Measurements from ENCODE around the gene SCARB1. TPM values are rescaled to one million over a fixed set of nuclear protein-coding genes. Genes with fewer than 3 reads are reported as not detected.

SCARB1 gene
- total and polyA plus RNA-seq, 2 of the 13 experiments (the other 11 are each of a cell fraction or from before 2014, with no cell fraction given): 63.4 to 160 TPM

GRCh38 chr12:124881123-124881522 lies 17.5 kb upstream of the SCARB1 start (continued):
- TF ChIP-seq MAF1 (CRISPR knock-in tag; IDR thresholded peaks at IDR 0.05; ENCODE audit: borderline replicate concordance): no peak
- no peak for TF ChIP-seq ZNF337 (CRISPR knock-in tag; IDR thresholded peaks at IDR 0.05; ENCODE audit: borderline replicate concordance, low read depth)
- TF ChIP-seq FOXM1 (CRISPR knock-in tag; IDR thresholded peaks at IDR 0.05): no peak
- TF ChIP-seq, protein P1, sequence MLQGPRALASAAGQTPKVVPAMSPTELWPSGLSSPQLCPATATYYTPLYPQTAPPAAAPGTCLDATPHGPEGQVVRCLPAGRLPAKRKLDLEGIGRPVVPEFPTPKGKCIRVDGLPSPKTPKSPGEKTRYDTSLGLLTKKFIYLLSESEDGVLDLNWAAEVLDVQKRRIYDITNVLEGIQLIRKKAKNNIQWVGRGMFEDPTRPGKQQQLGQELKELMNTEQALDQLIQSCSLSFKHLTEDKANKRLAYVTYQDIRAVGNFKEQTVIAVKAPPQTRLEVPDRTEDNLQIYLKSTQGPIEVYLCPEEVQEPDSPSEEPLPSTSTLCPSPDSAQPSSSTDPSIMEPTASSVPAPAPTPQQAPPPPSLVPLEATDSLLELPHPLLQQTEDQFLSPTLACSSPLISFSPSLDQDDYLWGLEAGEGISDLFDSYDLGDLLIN (CRISPR knock-in tag; IDR thresholded peaks at IDR 0.05; ENCODE audit: borderline replicate concordance): no peak
- TF ChIP-seq MEIS1 (CRISPR knock-in tag; IDR thresholded peaks at IDR 0.05; ENCODE audit: borderline replicate concordance): peak; percentile 32; the same call in 1 of the 2 replicates
- TF ChIP-seq ZNF549 (CRISPR knock-in tag; IDR thresholded peaks at IDR 0.05): no peak
- peak; percentile 69; the same call in 1 of the 2 replicates for TF ChIP-seq SP5 (CRISPR knock-in tag; IDR thresholded peaks at IDR 0.05; ENCODE audit: borderline replicate concordance, low read depth)
- TF ChIP-seq MEF2D (CRISPR knock-in tag; IDR thresholded peaks at IDR 0.05): peak; percentile 72
- TF ChIP-seq KLF9 (CRISPR knock-in tag; IDR thresholded peaks at IDR 0.05; ENCODE audit: low read depth): no peak
- TF ChIP-seq ZMYM3 (CRISPR knock-in tag; IDR thresholded peaks at IDR 0.05): peak; percentile 86
- no peak for TF ChIP-seq ZNF232 (CRISPR knock-in tag; IDR thresholded peaks at IDR 0.05; ENCODE audit: borderline replicate concordance)
- TF ChIP-seq EEA1 (CRISPR knock-in tag; IDR thresholded peaks at IDR 0.05; ENCODE audit: borderline replicate concordance): no peak
- no peak for TF ChIP-seq SALL2 (CRISPR knock-in tag; IDR thresholded peaks at IDR 0.05)
- TF ChIP-seq ARHGAP35 (CRISPR knock-in tag; IDR thresholded peaks at IDR 0.05; ENCODE audit: borderline replicate concordance): no peak
- peak; percentile 67; the same call in 1 of the 2 replicates for TF ChIP-seq ZSCAN21 (CRISPR knock-in tag; IDR thresholded peaks at IDR 0.05; ENCODE audit: borderline replicate concordance)
- TF ChIP-seq CENPT (CRISPR knock-in tag; IDR thresholded peaks at IDR 0.05; ENCODE audit: low read depth): no peak
- TF ChIP-seq, protein P2, sequence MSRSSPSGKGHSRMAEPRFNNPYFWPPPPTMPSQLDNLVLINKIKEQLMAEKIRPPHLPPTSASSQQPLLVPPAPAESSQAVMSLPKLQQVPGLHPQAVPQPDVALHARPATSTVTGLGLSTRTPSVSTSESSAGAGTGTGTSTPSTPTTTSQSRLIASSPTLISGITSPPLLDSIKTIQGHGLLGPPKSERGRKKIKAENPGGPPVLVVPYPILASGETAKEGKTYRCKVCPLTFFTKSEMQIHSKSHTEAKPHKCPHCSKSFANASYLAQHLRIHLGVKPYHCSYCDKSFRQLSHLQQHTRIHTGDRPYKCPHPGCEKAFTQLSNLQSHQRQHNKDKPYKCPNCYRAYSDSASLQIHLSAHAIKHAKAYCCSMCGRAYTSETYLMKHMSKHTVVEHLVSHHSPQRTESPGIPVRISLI (CRISPR knock-in tag; IDR thresholded peaks at IDR 0.05; ENCODE audit: borderline replicate concordance): peak; percentile 64; the same call in 1 of the 2 replicates
- TF ChIP-seq ZNF468 (CRISPR knock-in tag; IDR thresholded peaks at IDR 0.05): no peak
- no peak for TF ChIP-seq SMAD9 (CRISPR knock-in tag; IDR thresholded peaks at IDR 0.05)
- TF ChIP-seq HMGA1 (CRISPR knock-in tag; conservative IDR thresholded peaks at IDR 0.05): no peak
- TF ChIP-seq ZNF333 (CRISPR knock-in tag; IDR thresholded peaks at IDR 0.05; ENCODE audit: borderline replicate concordance): no peak
- peak; percentile 84 for TF ChIP-seq PAXIP1 (CRISPR knock-in tag; conservative IDR thresholded peaks at IDR 0.05)
- TF ChIP-seq, protein P3, sequence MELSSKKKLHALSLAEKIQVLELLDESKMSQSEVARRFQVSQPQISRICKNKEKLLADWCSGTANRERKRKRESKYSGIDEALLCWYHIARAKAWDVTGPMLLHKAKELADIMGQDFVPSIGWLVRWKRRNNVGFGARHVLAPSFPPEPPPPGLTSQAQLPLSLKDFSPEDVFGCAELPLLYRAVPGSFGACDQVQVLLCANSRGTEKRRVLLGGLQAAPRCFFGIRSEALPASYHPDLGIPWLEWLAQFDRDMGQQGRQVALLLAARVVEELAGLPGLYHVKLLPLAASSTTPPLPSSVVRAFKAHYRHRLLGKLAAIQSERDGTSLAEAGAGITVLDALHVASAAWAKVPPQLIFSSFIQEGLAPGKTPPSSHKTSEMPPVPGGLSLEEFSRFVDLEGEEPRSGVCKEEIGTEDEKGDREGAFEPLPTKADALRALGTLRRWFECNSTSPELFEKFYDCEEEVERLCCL (CRISPR knock-in tag; IDR thresholded peaks at IDR 0.05; ENCODE audit: borderline replicate concordance): no peak
- no peak for TF ChIP-seq EZH2 (conservative IDR thresholded peaks at IDR 0.05; ENCODE audit: low read depth, low read length)
